22Rv1 (cell line): ENCODE measurements around the gene IL23R.

Experiments
- ZFX ChIP-seq: fragments of 450-650 bp; IDR thresholded peaks from 2 replicates; pipeline ENCODE4 v1.6.1; 2017; ENCODE audit warnings: antibody characterized with exemption, borderline replicate concordance
- TF ChIP-seq, protein P1 (sequence below): fragments of 450-650 bp; IDR thresholded peaks from 2 replicates; pipeline ENCODE4 v1.5.1; 2017; ENCODE audit warnings: mild to moderate bottlenecking

- TF ChIP-seq, protein P1, sequence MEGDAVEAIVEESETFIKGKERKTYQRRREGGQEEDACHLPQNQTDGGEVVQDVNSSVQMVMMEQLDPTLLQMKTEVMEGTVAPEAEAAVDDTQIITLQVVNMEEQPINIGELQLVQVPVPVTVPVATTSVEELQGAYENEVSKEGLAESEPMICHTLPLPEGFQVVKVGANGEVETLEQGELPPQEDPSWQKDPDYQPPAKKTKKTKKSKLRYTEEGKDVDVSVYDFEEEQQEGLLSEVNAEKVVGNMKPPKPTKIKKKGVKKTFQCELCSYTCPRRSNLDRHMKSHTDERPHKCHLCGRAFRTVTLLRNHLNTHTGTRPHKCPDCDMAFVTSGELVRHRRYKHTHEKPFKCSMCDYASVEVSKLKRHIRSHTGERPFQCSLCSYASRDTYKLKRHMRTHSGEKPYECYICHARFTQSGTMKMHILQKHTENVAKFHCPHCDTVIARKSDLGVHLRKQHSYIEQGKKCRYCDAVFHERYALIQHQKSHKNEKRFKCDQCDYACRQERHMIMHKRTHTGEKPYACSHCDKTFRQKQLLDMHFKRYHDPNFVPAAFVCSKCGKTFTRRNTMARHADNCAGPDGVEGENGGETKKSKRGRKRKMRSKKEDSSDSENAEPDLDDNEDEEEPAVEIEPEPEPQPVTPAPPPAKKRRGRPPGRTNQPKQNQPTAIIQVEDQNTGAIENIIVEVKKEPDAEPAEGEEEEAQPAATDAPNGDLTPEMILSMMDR, result no peak
- no peak for TF ChIP-seq ZFX
These were observed 90.9 kb downstream of the IL23R start for GRCh38 chr1:67257173-67257535.
